SK-N-SH (cell line): ENCODE data around the gene FXYD2. TPM values are rescaled to one million over a fixed set of nuclear protein-coding genes. Genes with fewer than 3 reads are reported as not detected.

Experiments used
- CTCF ChIA-PET: fragments of 300-600, 350-600 bp; formaldehyde crosslinking; extraction: SDS; loops from one replicate; lab custom pipeline; 2021; lab: Yijun Ruan, JAX
- POLR2A ChIA-PET: fragments of 350-600 bp; sonication (Branson Sonifier 250); formaldehyde crosslinking; extraction: SDS; loops from one replicate; lab custom pipeline; 2020; ENCODE audit warnings: antibody characterized with exemption, inconsistent platforms; lab: Yijun Ruan, JAX
- DNase-seq: peaks from one replicate; pipeline ENCODE4 v3.0.0; 2012
- H2AFZ ChIP-seq: fragments of 200-600 bp; sonication (generic); 2 replicates; pipeline ENCODE4 v1.8.1; 2016; ENCODE audit warnings: antibody characterized with exemption, mild to moderate bottlenecking, low read depth
- H3F3A ChIP-seq: fragments of 200-600 bp; sonication (generic); replicated peaks from 2 replicates; pipeline ENCODE3; 2016; ENCODE audit warnings: antibody characterized with exemption, mild to moderate bottlenecking; ENCODE audit not compliant: insufficient read depth
- H3K27ac ChIP-seq, 2 experiments: fragments of 200-500 bp in 1 of 2; fragments of 200-600 bp in 1 of 2; sonication (Bioruptor generic) in 1 of 2; sonication (generic), shearing (Covaris generic) in 1 of 2; 2 replicates each; pipeline versions ENCODE4 v1.5.1 to v1.6.1; 2014 to 2016; ENCODE audit warnings: low read depth in 2 of 2, inconsistent platforms in 1 of 2, low read length in 1 of 2, mild to moderate bottlenecking in 1 of 2, mixed read lengths in 1 of 2
- H3K27me3 ChIP-seq: fragments of 200-600 bp; sonication (generic), shearing (Covaris generic); 2 replicates; pipeline ENCODE4 v1.6.1; 2016; ENCODE audit warnings: mixed run types; ENCODE audit not compliant: insufficient read depth
- H3K36me3 ChIP-seq, 2 experiments: fragments of 200-500 bp in 1 of 2; fragments of 200-600 bp in 1 of 2; sonication (Bioruptor generic) in 1 of 2; sonication (generic) in 1 of 2; replicated peaks in 1 of 2; 2 replicates each; pipeline versions ENCODE3 to v1.5.1; 2014 to 2016; ENCODE audit warnings: low read length in 1 of 2, mild to moderate bottlenecking in 1 of 2; ENCODE audit not compliant: insufficient read depth in 2 of 2, control insufficient read depth in 1 of 2
- H3K4me1 ChIP-seq, 2 experiments: fragments of 200-500 bp in 1 of 2; fragments of 200-600 bp in 1 of 2; sonication (Bioruptor generic) in 1 of 2; sonication (generic), shearing (Covaris generic) in 1 of 2; 2 replicates each; pipeline versions ENCODE4 v1.5.1 to v1.6.1; 2014 to 2016; ENCODE audit warnings: low read depth in 1 of 2, low read length in 1 of 2, mixed run types in 1 of 2; ENCODE audit not compliant: insufficient read depth in 2 of 2, control insufficient read depth in 1 of 2
- H3K4me2 ChIP-seq: fragments of 200-600 bp; sonication (generic), shearing (Covaris generic); 2 replicates; pipeline ENCODE4 v1.6.1; 2017; ENCODE audit warnings: mixed run types
- H3K4me3 ChIP-seq, 2 experiments: fragments of 200-500 bp in 1 of 2; fragments of 200-600 bp in 1 of 2; sonication (Bioruptor generic) in 1 of 2; sonication (generic), shearing (Covaris generic) in 1 of 2; 2 replicates each; pipeline versions ENCODE4 v1.5.1 to v1.8.1; 2014 to 2016; ENCODE audit warnings: low read depth in 2 of 2, inconsistent platforms in 1 of 2, low read length in 1 of 2, mild to moderate bottlenecking in 1 of 2, mixed read lengths in 1 of 2, moderate library complexity in 1 of 2
- H3K79me2 ChIP-seq: fragments of 200-600 bp; sonication (generic); 2 replicates; pipeline ENCODE4 v1.8.1; 2017; ENCODE audit warnings: mild to moderate bottlenecking; ENCODE audit not compliant: insufficient read depth
- H3K9ac ChIP-seq: fragments of 200-600 bp; sonication (generic); 2 replicates; pipeline ENCODE4 v1.6.1; 2017; ENCODE audit warnings: mixed run types
- H3K9me2 ChIP-seq: fragments of 200-600 bp; sonication (generic); 2 replicates; pipeline ENCODE4 v1.6.1; 2017; ENCODE audit warnings: mixed run types
- H3K9me3 ChIP-seq: fragments of 200-600 bp; sonication (generic); 2 replicates; pipeline ENCODE4 v1.6.1; 2017; ENCODE audit warnings: mixed run types, mild to moderate bottlenecking, moderate library complexity
- H4K20me1 ChIP-seq: fragments of 200-600 bp; sonication (generic); 2 replicates; pipeline ENCODE4 v1.6.1; 2017; ENCODE audit warnings: mild to moderate bottlenecking, mixed run types; ENCODE audit not compliant: insufficient read depth
- CHD2 ChIP-seq: fragments of 150-350 bp; IDR thresholded peaks from 2 replicates; pipeline ENCODE4 v1.6.1; 2018; ENCODE audit warnings: low read length; ENCODE audit not compliant: partially characterized antibody
- CTCF ChIP-seq: fragments of 200-600 bp; sonication (generic); IDR thresholded peaks from 2 replicates; pipeline ENCODE4 v1.6.1; 2017; ENCODE audit warnings: antibody characterized with exemption, mild to moderate bottlenecking, moderate library complexity
- ELF1 ChIP-seq: IDR thresholded peaks from 2 replicates; pipeline ENCODE4 v1.4.0; 2012
- EZH2phosphoT487 ChIP-seq: fragments of 200-600 bp; sonication (generic); IDR thresholded peaks from 2 replicates; pipeline ENCODE4 v1.6.1; 2017; ENCODE audit warnings: low read depth, mixed run types, mild to moderate bottlenecking, antibody characterized with exemption, moderate library complexity, borderline replicate concordance
- FOXJ3 ChIP-seq: sonication (generic); formaldehyde crosslinking; IDR thresholded peaks from 2 replicates; pipeline ENCODE4 v1.5.1; 2020; ENCODE audit warnings: mild to moderate bottlenecking, missing genetic modification reagents
- GABPA ChIP-seq: IDR thresholded peaks from 2 replicates; pipeline ENCODE4 v1.4.0; 2012; ENCODE audit warnings: low read depth, mild to moderate bottlenecking
- GATA2 ChIP-seq: sonication (generic); formaldehyde crosslinking; IDR thresholded peaks from 2 replicates; pipeline ENCODE4 v1.5.0; 2020; ENCODE audit warnings: mild to moderate bottlenecking, missing genetic modification reagents
- JUND ChIP-seq: IDR thresholded peaks from 2 replicates; pipeline ENCODE4 v1.4.0; 2012
- PBX3 ChIP-seq: IDR thresholded peaks from 2 replicates; pipeline ENCODE4; 2012
- POLR2AphosphoS5 ChIP-seq: IDR thresholded peaks from 2 replicates; pipeline ENCODE4 v1.6.1; 2012; ENCODE audit warnings: low read depth, low read length
- RCOR1 ChIP-seq: fragments of 150-350 bp; IDR thresholded peaks from 2 replicates; pipeline ENCODE4 v1.6.1; 2017; ENCODE audit warnings: antibody characterized with exemption, low read length
- REST ChIP-seq: IDR thresholded peaks from 2 replicates; pipeline ENCODE4 v1.6.1; 2012; ENCODE audit warnings: mild to moderate bottlenecking, low read depth, low read length, moderate library complexity
- RFX5 ChIP-seq: IDR thresholded peaks from 2 replicates; pipeline ENCODE4 v1.6.1; 2012; ENCODE audit warnings: mild to moderate bottlenecking, improper control_type of control experiment, low read length
- SIN3A ChIP-seq: IDR thresholded peaks from 2 replicates; pipeline ENCODE4 v1.6.1; 2012; ENCODE audit warnings: low read depth, mild to moderate bottlenecking, low read length, moderate library complexity, borderline replicate concordance
- SMC3 ChIP-seq: IDR thresholded peaks from 2 replicates; pipeline ENCODE4 v1.6.1; 2012; ENCODE audit warnings: low read depth, low read length, improper control_type of control experiment
- TCF12 ChIP-seq: IDR thresholded peaks from 2 replicates; pipeline ENCODE4 v1.4.0; 2012
- USF2 ChIP-seq: fragments of 150-350 bp; IDR thresholded peaks from 2 replicates; pipeline ENCODE4 v1.6.1; 2017; ENCODE audit warnings: antibody characterized with exemption, low read length, low read depth, borderline replicate concordance
- WGBS: methylation state at CpG from one replicate; pipeline ENCODE4 v1.1.6; 2017; ENCODE audit warnings: low lambda C conversion rate; 5-methylcytosine and 5-hydroxymethylcytosine counted together
- polyA plus RNA-seq, 3 experiments: library from polyadenylated mRNA; depleted of rRNA; stranded (reverse); fragments of >200 nt; gene quantifications; 2 replicates each; pipeline ENCODE4 v1.2.3, GENCODE V29; 2012

The FXYD2 gene
- polyA plus RNA-seq, 1 of the 3 experiments (the other 2 are of a cell fraction) = not detected

- H4K20me1 ChIP-seq = no peaks in the 10 kb centered on the region
- H3K4me3 ChIP-seq = no peak overlapping the region
- H3K9me2 ChIP-seq = no peaks in the 10 kb centered on the region
- H3K4me1 ChIP-seq = no peaks in the 10 kb centered on the region
- no peak for DNase-seq
- H3K9ac ChIP-seq = no peak overlapping the region
- no peak overlapping the region for H3K4me2 ChIP-seq
- H3K27me3 ChIP-seq = no peaks in the 10 kb centered on the region; the same call in 1 of the 2 replicates
- CTCF ChIA-PET = interaction anchor here (0.7 to 17.3 kb wide), 4 partner anchors 34 to 425 kb away, joined by 3 to 438 read pairs (median 4); no protein-coding TSS in a partner anchor
- H3K79me2 ChIP-seq = no peaks in the 10 kb centered on the region
- no peaks in the 10 kb centered on the region for H3F3A ChIP-seq
- TF ChIP-seq GATA2 (CRISPR knock-in tag) (no peak), RFX5 (no peak), USF2 (no peak), PBX3 (no peak), GABPA (no peak), JUND (no peak), RCOR1 (no peak), CTCF (no peak), EZH2phosphoT487 (no peak), ELF1 (no peak), CHD2 (no peak), SMC3 (no peak), FOXJ3 (CRISPR knock-in tag) (no peak), SIN3A (no peak), POLR2AphosphoS5 (no peak), TCF12 (no peak), REST (no peak)
- POLR2A ChIA-PET = no interaction called here
- no peak overlapping the region for H2AFZ ChIP-seq
- no peaks in the 10 kb centered on the region for H3K36me3 ChIP-seq
- 0 out of 2 replicates have a peak, but pooled peaks cover 4% of the 10 kb centered on the region for H3K9me3 ChIP-seq
- WGBS = 39% methylated on average over 3 of the region's 3 CpGs
- no peak overlapping the region for H3K27ac ChIP-seq
Measured at GRCh38 chr11:117851852-117852251, 27.3 kb upstream of the FXYD2 start.
